ENCODE results near the gene TMEM203. TPM values are rescaled to one million over a fixed set of nuclear protein-coding genes. Genes with fewer than 3 reads are reported as not detected.

TMEM203 gene
- total RNA-seq, 1 donor from 2014 or later = 41.2 TPM

- Mint-ChIP-seq H3K4me1 (ENCODE audit: unreplicated experiment) (peaks cover 5% of the 10 kb centered on the region), H3K27ac (ENCODE audit: unreplicated experiment) (no peak overlapping the region), H3K4me3 (ENCODE audit: unreplicated experiment) (no peak overlapping the region), H3K9me3 (ENCODE audit: unreplicated experiment) (no peaks in the 10 kb centered on the region), H3K27me3 (ENCODE audit: unreplicated experiment) (peaks cover 22% of the 10 kb centered on the region), H3K36me3 (ENCODE audit: unreplicated experiment) (no peaks in the 10 kb centered on the region)
- DNase-seq (ENCODE audit: extremely low spot score, unreplicated experiment) = no peak
- TF ChIP-seq, protein P1, sequence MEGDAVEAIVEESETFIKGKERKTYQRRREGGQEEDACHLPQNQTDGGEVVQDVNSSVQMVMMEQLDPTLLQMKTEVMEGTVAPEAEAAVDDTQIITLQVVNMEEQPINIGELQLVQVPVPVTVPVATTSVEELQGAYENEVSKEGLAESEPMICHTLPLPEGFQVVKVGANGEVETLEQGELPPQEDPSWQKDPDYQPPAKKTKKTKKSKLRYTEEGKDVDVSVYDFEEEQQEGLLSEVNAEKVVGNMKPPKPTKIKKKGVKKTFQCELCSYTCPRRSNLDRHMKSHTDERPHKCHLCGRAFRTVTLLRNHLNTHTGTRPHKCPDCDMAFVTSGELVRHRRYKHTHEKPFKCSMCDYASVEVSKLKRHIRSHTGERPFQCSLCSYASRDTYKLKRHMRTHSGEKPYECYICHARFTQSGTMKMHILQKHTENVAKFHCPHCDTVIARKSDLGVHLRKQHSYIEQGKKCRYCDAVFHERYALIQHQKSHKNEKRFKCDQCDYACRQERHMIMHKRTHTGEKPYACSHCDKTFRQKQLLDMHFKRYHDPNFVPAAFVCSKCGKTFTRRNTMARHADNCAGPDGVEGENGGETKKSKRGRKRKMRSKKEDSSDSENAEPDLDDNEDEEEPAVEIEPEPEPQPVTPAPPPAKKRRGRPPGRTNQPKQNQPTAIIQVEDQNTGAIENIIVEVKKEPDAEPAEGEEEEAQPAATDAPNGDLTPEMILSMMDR (IDR thresholded peaks at IDR 0.05) = no peak
Measured at GRCh38 chr9:137165250-137165836, 40.1 kb downstream of the TMEM203 start.

DNA sequence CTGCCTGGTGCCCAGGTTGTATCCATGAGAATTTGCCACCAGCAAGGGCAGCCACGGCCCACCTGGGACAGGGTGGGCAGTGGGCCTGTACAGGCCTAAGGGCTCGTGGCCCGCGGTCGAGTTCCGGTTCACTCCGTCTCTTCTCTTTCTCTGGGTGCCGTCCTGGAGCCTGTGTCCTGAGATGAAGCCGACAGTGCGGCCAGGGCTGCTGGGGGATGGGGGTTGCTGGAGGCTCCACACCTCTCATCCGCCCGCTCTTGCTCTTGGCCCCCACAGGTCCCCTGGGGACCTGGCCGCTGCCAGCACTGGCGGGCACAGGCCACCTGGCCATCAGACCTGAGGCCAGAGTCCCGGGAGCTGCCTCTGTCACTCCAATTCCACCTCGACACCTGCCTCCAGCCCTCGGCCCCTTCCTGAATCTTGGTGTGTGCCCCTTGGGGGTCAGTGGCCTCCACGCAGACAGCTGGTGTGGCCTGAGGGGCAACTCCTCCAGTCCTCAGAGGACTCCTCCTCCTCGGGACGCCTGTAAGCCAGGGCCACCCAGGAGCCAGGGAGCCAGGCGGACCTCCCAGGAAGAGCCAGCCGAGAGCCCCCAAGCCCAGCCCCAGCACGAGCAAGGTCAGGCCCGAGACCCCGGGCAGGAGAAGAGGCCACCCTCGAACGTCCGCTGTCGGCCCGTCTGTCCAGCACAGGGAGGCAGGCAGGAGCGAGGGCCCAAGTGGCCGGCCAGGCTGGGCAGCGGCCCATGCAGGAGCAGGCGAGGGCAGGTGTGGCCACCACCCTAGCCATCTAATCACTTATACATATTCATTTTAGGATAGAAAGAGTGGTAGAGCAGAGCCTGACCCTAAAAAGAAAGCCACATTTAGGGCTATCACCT, 40.8 kb downstream of the TMEM203 start:
- no peak overlapping the region for H3K4me3 Mint-ChIP-seq (ENCODE audit: unreplicated experiment)
- DNase-seq (ENCODE audit: extremely low spot score, unreplicated experiment) = no peak
- no peak overlapping the region for H3K27ac Mint-ChIP-seq (ENCODE audit: unreplicated experiment)
- no peaks in the 10 kb centered on the region for H3K36me3 Mint-ChIP-seq (ENCODE audit: unreplicated experiment)
- peaks cover 19% of the 10 kb centered on the region for H3K27me3 Mint-ChIP-seq (ENCODE audit: unreplicated experiment)
- no peaks in the 10 kb centered on the region for H3K9me3 Mint-ChIP-seq (ENCODE audit: unreplicated experiment)
- H3K4me1 Mint-ChIP-seq (ENCODE audit: unreplicated experiment) = peaks cover 5% of the 10 kb centered on the region
- TF ChIP-seq, protein P1 (IDR thresholded peaks at IDR 0.05) = no peak

DNA sequence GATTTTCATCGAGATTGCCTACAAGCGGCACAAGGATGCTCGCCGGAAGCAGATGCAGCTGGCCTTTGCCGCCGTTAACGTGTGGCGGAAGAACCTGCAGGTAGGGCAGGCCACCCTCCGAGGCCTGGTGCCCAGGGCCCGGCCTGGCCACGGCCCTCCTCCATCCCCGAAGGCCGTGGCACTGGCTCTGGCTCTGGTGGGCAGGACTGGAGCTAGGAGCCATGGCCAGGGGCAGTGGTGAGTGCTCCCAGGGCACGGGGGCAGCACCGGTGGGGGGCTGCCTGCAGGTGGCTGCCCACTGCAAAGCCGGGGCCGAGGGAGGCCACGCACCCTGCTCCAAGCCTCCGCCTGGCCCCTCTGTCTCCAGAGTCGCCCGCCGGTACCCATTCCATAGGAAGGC, 41.6 kb downstream of the TMEM203 start:
- H3K9me3 Mint-ChIP-seq (ENCODE audit: unreplicated experiment) = no peaks in the 10 kb centered on the region
- no peak overlapping the region for H3K4me3 Mint-ChIP-seq (ENCODE audit: unreplicated experiment)
- H3K36me3 Mint-ChIP-seq (ENCODE audit: unreplicated experiment) = no peaks in the 10 kb centered on the region
- peaks cover 24% of the 10 kb centered on the region for H3K27me3 Mint-ChIP-seq (ENCODE audit: unreplicated experiment)
- TF ChIP-seq, protein P1 (IDR thresholded peaks at IDR 0.05) = no peak
- H3K27ac Mint-ChIP-seq (ENCODE audit: unreplicated experiment) = no peak overlapping the region
- no peak for DNase-seq (ENCODE audit: extremely low spot score, unreplicated experiment)
- H3K4me1 Mint-ChIP-seq (ENCODE audit: unreplicated experiment) = peaks cover 4% of the 10 kb centered on the region

DNA sequence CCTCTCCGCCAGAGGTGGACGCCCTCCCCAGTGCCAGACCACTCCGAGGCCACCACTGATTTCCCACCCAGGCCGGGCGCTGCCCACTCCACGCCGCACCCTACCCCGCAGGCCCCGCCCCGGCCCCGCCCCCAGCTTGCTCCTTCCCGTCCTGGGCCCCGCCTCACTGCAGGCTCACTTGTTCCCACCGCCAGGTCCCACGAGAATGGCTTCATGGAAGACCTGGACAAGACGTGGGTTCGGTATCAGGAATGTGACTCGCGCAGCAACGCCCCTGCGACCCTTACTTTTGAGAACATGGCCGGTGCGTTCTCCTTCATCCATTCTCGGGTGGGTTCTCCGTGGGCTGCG, 42.1 kb downstream of the TMEM203 start:
- peaks cover 26% of the 10 kb centered on the region for H3K27me3 Mint-ChIP-seq (ENCODE audit: unreplicated experiment)
- no peak overlapping the region for H3K27ac Mint-ChIP-seq (ENCODE audit: unreplicated experiment)
- no peak for DNase-seq (ENCODE audit: extremely low spot score, unreplicated experiment)
- TF ChIP-seq, protein P1 (IDR thresholded peaks at IDR 0.05) = no peak
- no peak overlapping the region for H3K4me3 Mint-ChIP-seq (ENCODE audit: unreplicated experiment)
- no peaks in the 10 kb centered on the region for H3K36me3 Mint-ChIP-seq (ENCODE audit: unreplicated experiment)
- H3K9me3 Mint-ChIP-seq (ENCODE audit: unreplicated experiment) = no peaks in the 10 kb centered on the region
- peaks cover 3% of the 10 kb centered on the region for H3K4me1 Mint-ChIP-seq (ENCODE audit: unreplicated experiment)

All from osteocyte (in vitro differentiated cells).